ENCODE measurements around the gene WWC2. TPM values are rescaled to one million over a fixed set of nuclear protein-coding genes. Genes with fewer than 3 reads are reported as not detected.

The WWC2 gene
- polyA plus RNA-seq, 2 donors, result 2.9 to 3.4 TPM

GRCh38 chr4:183241721-183242151, 142.7 kb downstream of the WWC2 start:
- no peaks in the 10 kb centered on the region for H3K4me1 ChIP-seq (ENCODE audit: control insufficient read depth in 2 of 2, insufficient read depth in 2 of 2, low read length in 1 of 2)
- no peaks in the 10 kb centered on the region for H3K9me3 ChIP-seq (ENCODE audit: control insufficient read depth in 2 of 2, insufficient read depth in 1 of 2, low read depth in 1 of 2, low read length in 1 of 2)
- H3K27me3 ChIP-seq (ENCODE audit: control insufficient read depth in 1 of 2, insufficient read depth in 2 of 2, low read length in 2 of 2), result no peaks in the 10 kb centered on the region
- no peak overlapping the region for H3K27ac ChIP-seq (ENCODE audit: low read depth in 2 of 2, low read length in 1 of 2)
- WGBS, 2 donors, result 67 to 79% methylated on average over 6 of the region's 6 CpGs
- peaks cover 0 to 8% of the 10 kb centered on the region in 2 donors for H3K36me3 ChIP-seq (ENCODE audit: control insufficient read depth in 2 of 2, insufficient read depth in 2 of 2, low read length in 1 of 2)
- no peak overlapping the region for H3K4me3 ChIP-seq (ENCODE audit: low read depth in 1 of 2, low read length in 2 of 2)

- Histone ChIP-seq H3K27ac (ENCODE audit: low read depth in 2 of 2, low read length in 1 of 2) (no peak overlapping the region), H3K27me3 (ENCODE audit: control insufficient read depth in 1 of 2, insufficient read depth in 2 of 2, low read length in 2 of 2) (no peaks in the 10 kb centered on the region), H3K36me3 (ENCODE audit: control insufficient read depth in 2 of 2, insufficient read depth in 2 of 2, low read length in 1 of 2) (peaks cover 0 to 8% of the 10 kb centered on the region in 2 donors), H3K9me3 (ENCODE audit: control insufficient read depth in 2 of 2, insufficient read depth in 1 of 2, low read depth in 1 of 2, low read length in 1 of 2) (no peaks in the 10 kb centered on the region), H3K4me1 (ENCODE audit: control insufficient read depth in 2 of 2, insufficient read depth in 2 of 2, low read length in 1 of 2) (no peaks in the 10 kb centered on the region), H3K4me3 (ENCODE audit: low read depth in 1 of 2, low read length in 2 of 2) (no peak overlapping the region)
- 83 to 84% methylated on average over 2 of the region's 2 CpGs for WGBS, 2 donors
Measured at GRCh38 chr4:183242291-183242690, 143.2 kb downstream of the WWC2 start.

DNA sequence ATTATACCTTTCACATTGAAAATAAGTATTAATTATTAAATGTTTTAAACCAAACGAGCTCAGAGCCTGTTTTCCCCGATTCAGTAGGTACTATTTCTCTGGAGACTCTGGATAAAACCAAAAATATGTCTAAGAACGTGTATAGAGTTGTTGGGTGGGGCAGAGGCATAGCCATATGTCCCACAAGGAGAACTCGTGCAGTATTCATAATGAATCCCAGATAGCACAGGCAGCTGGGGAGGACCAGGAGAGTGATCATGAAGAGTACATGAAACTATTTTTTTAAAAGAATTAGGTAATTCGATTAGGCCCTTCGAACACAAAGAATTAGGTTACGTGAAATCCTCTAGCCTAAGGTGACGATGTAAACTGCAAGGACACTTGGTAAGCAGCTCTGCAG, 145.0 kb downstream of the WWC2 start:
- Histone ChIP-seq H3K4me1 (ENCODE audit: control insufficient read depth in 2 of 2, insufficient read depth in 2 of 2, low read length in 1 of 2) (no peaks in the 10 kb centered on the region), H3K4me3 (ENCODE audit: low read depth in 1 of 2, low read length in 2 of 2) (no peak overlapping the region), H3K27ac (ENCODE audit: low read depth in 2 of 2, low read length in 1 of 2) (no peak overlapping the region), H3K27me3 (ENCODE audit: control insufficient read depth in 1 of 2, insufficient read depth in 2 of 2, low read length in 2 of 2) (no peaks in the 10 kb centered on the region), H3K36me3 (ENCODE audit: control insufficient read depth in 2 of 2, insufficient read depth in 2 of 2, low read length in 1 of 2) (peaks cover 0 to 8% of the 10 kb centered on the region in 2 donors), H3K9me3 (ENCODE audit: control insufficient read depth in 2 of 2, insufficient read depth in 1 of 2, low read depth in 1 of 2, low read length in 1 of 2) (no peaks in the 10 kb centered on the region)
- WGBS, 2 donors, result 83 to 87% methylated on average over 8 of the region's 8 CpGs

GRCh38 chr4:183244506-183244905, 145.4 kb downstream of the WWC2 start:
- no peak overlapping the region for H3K27ac ChIP-seq (ENCODE audit: low read depth in 2 of 2, low read length in 1 of 2)
- WGBS, 2 donors, result 75 to 83% methylated on average over 2 of the region's 2 CpGs
- H3K36me3 ChIP-seq (ENCODE audit: control insufficient read depth in 2 of 2, insufficient read depth in 2 of 2, low read length in 1 of 2), result peaks cover 0 to 8% of the 10 kb centered on the region in 2 donors
- no peaks in the 10 kb centered on the region for H3K9me3 ChIP-seq (ENCODE audit: control insufficient read depth in 2 of 2, insufficient read depth in 1 of 2, low read depth in 1 of 2, low read length in 1 of 2)
- no peaks in the 10 kb centered on the region for H3K27me3 ChIP-seq (ENCODE audit: control insufficient read depth in 1 of 2, insufficient read depth in 2 of 2, low read length in 2 of 2)
- H3K4me3 ChIP-seq (ENCODE audit: low read depth in 1 of 2, low read length in 2 of 2), result no peak overlapping the region
- H3K4me1 ChIP-seq (ENCODE audit: control insufficient read depth in 2 of 2, insufficient read depth in 2 of 2, low read length in 1 of 2), result no peaks in the 10 kb centered on the region

- no peaks in the 10 kb centered on the region for H3K4me1 ChIP-seq (ENCODE audit: control insufficient read depth in 2 of 2, insufficient read depth in 2 of 2, low read length in 1 of 2)
- no peak overlapping the region for H3K4me3 ChIP-seq (ENCODE audit: low read depth in 1 of 2, low read length in 2 of 2)
- H3K27ac ChIP-seq (ENCODE audit: low read depth in 2 of 2, low read length in 1 of 2), result no peak overlapping the region
- WGBS, 2 donors, result 92 to 97% methylated on average over 2 of the region's 2 CpGs
- H3K36me3 ChIP-seq (ENCODE audit: control insufficient read depth in 2 of 2, insufficient read depth in 2 of 2, low read length in 1 of 2), result no peaks in the 10 kb centered on the region
- no peaks in the 10 kb centered on the region for H3K27me3 ChIP-seq (ENCODE audit: control insufficient read depth in 1 of 2, insufficient read depth in 2 of 2, low read length in 2 of 2)
- H3K9me3 ChIP-seq (ENCODE audit: control insufficient read depth in 2 of 2, insufficient read depth in 1 of 2, low read depth in 1 of 2, low read length in 1 of 2), result no peaks in the 10 kb centered on the region
Measured at GRCh38 chr4:183248201-183248600, 149.1 kb downstream of the WWC2 start.

- Histone ChIP-seq H3K4me1 (ENCODE audit: control insufficient read depth in 2 of 2, insufficient read depth in 2 of 2, low read length in 1 of 2) (no peaks in the 10 kb centered on the region), H3K9me3 (ENCODE audit: control insufficient read depth in 2 of 2, insufficient read depth in 1 of 2, low read depth in 1 of 2, low read length in 1 of 2) (no peaks in the 10 kb centered on the region), H3K27me3 (ENCODE audit: control insufficient read depth in 1 of 2, insufficient read depth in 2 of 2, low read length in 2 of 2) (no peaks in the 10 kb centered on the region), H3K27ac (ENCODE audit: low read depth in 2 of 2, low read length in 1 of 2) (no peak overlapping the region), H3K4me3 (ENCODE audit: low read depth in 1 of 2, low read length in 2 of 2) (no peak overlapping the region), H3K36me3 (ENCODE audit: control insufficient read depth in 2 of 2, insufficient read depth in 2 of 2, low read length in 1 of 2) (no peaks in the 10 kb centered on the region)
- 42 to 51% methylated on average over 2 of the region's 2 CpGs for WGBS, 2 donors
Measured at GRCh38 chr4:183249854-183250253, 150.8 kb downstream of the WWC2 start.

GRCh38 chr4:183250831-183251230, 151.8 kb downstream of the WWC2 start:
- Histone ChIP-seq H3K27ac (ENCODE audit: low read depth in 2 of 2, low read length in 1 of 2) (no peak overlapping the region), H3K36me3 (ENCODE audit: control insufficient read depth in 2 of 2, insufficient read depth in 2 of 2, low read length in 1 of 2) (no peaks in the 10 kb centered on the region), H3K9me3 (ENCODE audit: control insufficient read depth in 2 of 2, insufficient read depth in 1 of 2, low read depth in 1 of 2, low read length in 1 of 2) (no peaks in the 10 kb centered on the region), H3K27me3 (ENCODE audit: control insufficient read depth in 1 of 2, insufficient read depth in 2 of 2, low read length in 2 of 2) (no peaks in the 10 kb centered on the region), H3K4me3 (ENCODE audit: low read depth in 1 of 2, low read length in 2 of 2) (no peak overlapping the region), H3K4me1 (ENCODE audit: control insufficient read depth in 2 of 2, insufficient read depth in 2 of 2, low read length in 1 of 2) (no peaks in the 10 kb centered on the region)
- 67 to 93% methylated on average over 2 of the region's 2 CpGs for WGBS, 2 donors

GRCh38 chr4:183252959-183253358, 153.9 kb downstream of the WWC2 start:
- no peaks in the 10 kb centered on the region for H3K27me3 ChIP-seq (ENCODE audit: control insufficient read depth in 1 of 2, insufficient read depth in 2 of 2, low read length in 2 of 2)
- no peaks in the 10 kb centered on the region for H3K36me3 ChIP-seq (ENCODE audit: control insufficient read depth in 2 of 2, insufficient read depth in 2 of 2, low read length in 1 of 2)
- no peak overlapping the region for H3K4me3 ChIP-seq (ENCODE audit: low read depth in 1 of 2, low read length in 2 of 2)
- H3K4me1 ChIP-seq (ENCODE audit: control insufficient read depth in 2 of 2, insufficient read depth in 2 of 2, low read length in 1 of 2), result no peaks in the 10 kb centered on the region
- H3K27ac ChIP-seq (ENCODE audit: low read depth in 2 of 2, low read length in 1 of 2), result no peak overlapping the region
- no peaks in the 10 kb centered on the region for H3K9me3 ChIP-seq (ENCODE audit: control insufficient read depth in 2 of 2, insufficient read depth in 1 of 2, low read depth in 1 of 2, low read length in 1 of 2)
- 85 to 89% methylated on average over 4 of the region's 4 CpGs for WGBS, 2 donors

DNA sequence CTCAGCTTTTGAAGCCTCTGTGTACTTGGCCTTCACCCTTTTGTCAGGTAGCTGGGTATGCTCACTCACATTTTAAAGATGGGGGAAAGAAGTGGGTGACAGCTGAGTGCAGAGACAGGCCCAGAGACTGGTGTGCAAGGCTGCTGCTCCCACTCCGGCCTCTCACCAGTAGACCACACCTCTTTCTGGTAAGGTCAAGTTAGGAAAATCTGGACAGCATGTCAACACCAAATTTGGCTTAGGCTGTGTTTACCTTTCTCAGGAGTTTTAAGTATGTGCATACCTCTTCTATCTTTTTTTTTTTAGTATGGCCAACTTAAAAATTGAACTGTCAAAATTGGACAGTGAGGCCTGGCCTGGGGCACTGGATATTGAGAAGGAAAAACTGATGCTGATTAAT, 154.4 kb downstream of the WWC2 start:
- Histone ChIP-seq H3K27me3 (ENCODE audit: control insufficient read depth in 1 of 2, insufficient read depth in 2 of 2, low read length in 2 of 2) (no peaks in the 10 kb centered on the region), H3K9me3 (ENCODE audit: control insufficient read depth in 2 of 2, insufficient read depth in 1 of 2, low read depth in 1 of 2, low read length in 1 of 2) (no peaks in the 10 kb centered on the region), H3K27ac (ENCODE audit: low read depth in 2 of 2, low read length in 1 of 2) (no peak overlapping the region), H3K4me3 (ENCODE audit: low read depth in 1 of 2, low read length in 2 of 2) (no peak overlapping the region), H3K36me3 (ENCODE audit: control insufficient read depth in 2 of 2, insufficient read depth in 2 of 2, low read length in 1 of 2) (no peaks in the 10 kb centered on the region), H3K4me1 (ENCODE audit: control insufficient read depth in 2 of 2, insufficient read depth in 2 of 2, low read length in 1 of 2) (no peaks in the 10 kb centered on the region)
- WGBS, 2 donors, result 67 to 96% methylated on average over 1 of the region's 1 CpG

GRCh38 chr4:183254162-183254561, 155.1 kb downstream of the WWC2 start:
- Histone ChIP-seq H3K36me3 (ENCODE audit: control insufficient read depth in 2 of 2, insufficient read depth in 2 of 2, low read length in 1 of 2) (no peaks in the 10 kb centered on the region), H3K27ac (ENCODE audit: low read depth in 2 of 2, low read length in 1 of 2) (no peak overlapping the region), H3K4me3 (ENCODE audit: low read depth in 1 of 2, low read length in 2 of 2) (no peak overlapping the region), H3K9me3 (ENCODE audit: control insufficient read depth in 2 of 2, insufficient read depth in 1 of 2, low read depth in 1 of 2, low read length in 1 of 2) (no peaks in the 10 kb centered on the region), H3K4me1 (ENCODE audit: control insufficient read depth in 2 of 2, insufficient read depth in 2 of 2, low read length in 1 of 2) (no peaks in the 10 kb centered on the region), H3K27me3 (ENCODE audit: control insufficient read depth in 1 of 2, insufficient read depth in 2 of 2, low read length in 2 of 2) (no peaks in the 10 kb centered on the region)
- WGBS, 2 donors, result 72 to 75% methylated on average over 6 of the region's 6 CpGs

Data from esophagus (tissue), 2 donors.